ENCODE measurements around the gene RPS18. TPM values are rescaled to one million over a fixed set of nuclear protein-coding genes. Genes with fewer than 3 reads are reported as not detected.

RPS18 gene
- total RNA-seq, 1 donor from 2014 or later = 2,061 TPM

DNA sequence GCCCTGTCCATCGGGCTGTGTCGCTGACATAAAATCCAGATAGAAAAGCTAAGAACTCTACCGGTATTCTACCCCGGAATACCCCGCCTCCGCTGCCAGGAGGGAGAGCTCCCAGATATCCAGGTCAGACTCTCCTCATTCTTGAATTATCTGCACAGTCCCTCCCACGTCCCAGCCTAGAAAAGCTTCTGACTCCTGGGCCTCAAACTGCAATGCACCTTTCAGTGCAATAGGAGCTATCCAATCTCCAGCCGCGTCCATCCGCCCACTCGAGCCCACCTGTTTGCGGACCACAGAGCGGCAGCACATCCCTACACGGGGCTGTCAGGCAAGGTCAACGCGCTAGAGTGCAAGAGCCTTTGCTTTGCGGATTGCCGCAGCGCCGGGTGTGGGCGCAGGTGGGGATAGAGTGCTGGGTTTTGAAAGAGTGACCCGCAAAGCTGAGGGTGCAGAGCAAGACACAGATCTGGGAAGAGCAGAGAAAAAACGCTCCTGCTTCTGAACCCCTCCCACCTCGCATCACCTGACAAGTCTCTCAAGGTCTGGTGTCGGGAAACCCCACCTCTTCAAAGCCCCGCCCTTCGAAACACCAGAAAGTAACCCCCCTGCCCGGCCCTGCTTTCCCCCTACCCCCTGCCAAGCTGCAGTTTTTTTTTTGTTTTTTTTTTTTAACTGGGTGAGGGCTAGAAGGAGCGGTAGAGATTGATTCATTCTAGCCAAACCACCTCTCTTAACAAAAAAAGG, 40.7 kb downstream of the RPS18 start:
- TF ChIP-seq, protein P1, sequence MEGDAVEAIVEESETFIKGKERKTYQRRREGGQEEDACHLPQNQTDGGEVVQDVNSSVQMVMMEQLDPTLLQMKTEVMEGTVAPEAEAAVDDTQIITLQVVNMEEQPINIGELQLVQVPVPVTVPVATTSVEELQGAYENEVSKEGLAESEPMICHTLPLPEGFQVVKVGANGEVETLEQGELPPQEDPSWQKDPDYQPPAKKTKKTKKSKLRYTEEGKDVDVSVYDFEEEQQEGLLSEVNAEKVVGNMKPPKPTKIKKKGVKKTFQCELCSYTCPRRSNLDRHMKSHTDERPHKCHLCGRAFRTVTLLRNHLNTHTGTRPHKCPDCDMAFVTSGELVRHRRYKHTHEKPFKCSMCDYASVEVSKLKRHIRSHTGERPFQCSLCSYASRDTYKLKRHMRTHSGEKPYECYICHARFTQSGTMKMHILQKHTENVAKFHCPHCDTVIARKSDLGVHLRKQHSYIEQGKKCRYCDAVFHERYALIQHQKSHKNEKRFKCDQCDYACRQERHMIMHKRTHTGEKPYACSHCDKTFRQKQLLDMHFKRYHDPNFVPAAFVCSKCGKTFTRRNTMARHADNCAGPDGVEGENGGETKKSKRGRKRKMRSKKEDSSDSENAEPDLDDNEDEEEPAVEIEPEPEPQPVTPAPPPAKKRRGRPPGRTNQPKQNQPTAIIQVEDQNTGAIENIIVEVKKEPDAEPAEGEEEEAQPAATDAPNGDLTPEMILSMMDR (IDR thresholded peaks at IDR 0.05; ENCODE audit: insufficient read depth, low read depth, low read length) = no peak
- no peak for TF ChIP-seq EZH2 (IDR thresholded peaks at IDR 0.05; ENCODE audit: insufficient read depth, low read length)
- peak overlapping the region; percentile 100 for H3K4me2 ChIP-seq (ENCODE audit: low read length)
- no peaks in the 10 kb centered on the region for H3K27me3 Mint-ChIP-seq (ENCODE audit: low read depth, unreplicated experiment)
- no peaks in the 10 kb centered on the region for H3K9me3 Mint-ChIP-seq (ENCODE audit: unreplicated experiment)
- H3K79me2 ChIP-seq (ENCODE audit: insufficient read depth, low read length) = peaks cover 58% of the 10 kb centered on the region
- FAIRE-seq = no peak
- peaks cover 6% of the 10 kb centered on the region for H3K36me3 Mint-ChIP-seq (ENCODE audit: low read depth, unreplicated experiment)
- no peaks in the 10 kb centered on the region for H3K27me3 ChIP-seq (ENCODE audit: insufficient read depth, low read length)
- H4K20me1 ChIP-seq (ENCODE audit: insufficient read depth, low read length) = peaks cover 24% of the 10 kb centered on the region
- peak overlapping the region; percentile 98 for H3K4me3 Mint-ChIP-seq (ENCODE audit: unreplicated experiment)
- H3K9ac ChIP-seq (ENCODE audit: low read length) = peak overlapping the region; percentile 89
- H2AFZ ChIP-seq (ENCODE audit: low read depth, low read length) = no peak overlapping the region
- H3K36me3 ChIP-seq (ENCODE audit: insufficient read depth, low read length) = no peaks in the 10 kb centered on the region
- H3K4me1 Mint-ChIP-seq (ENCODE audit: low read depth, unreplicated experiment) = peaks cover 14% of the 10 kb centered on the region
- H3K4me3 ChIP-seq (ENCODE audit: insufficient read depth, low read depth, low read length) = peak overlapping the region; percentile 84
- peak overlapping the region; percentile 82 for H3K27ac ChIP-seq (ENCODE audit: low read depth, low read length)
- no peaks in the 10 kb centered on the region for H3K9me3 ChIP-seq (ENCODE audit: insufficient read depth, low read depth, low read length)
- H3K27ac Mint-ChIP-seq (ENCODE audit: unreplicated experiment) = peak overlapping the region; percentile 98
- DNase-seq (ENCODE audit: low read depth) = peak; percentile 65
- H3K4me1 ChIP-seq (ENCODE audit: insufficient read depth, low read length) = peaks cover 27% of the 10 kb centered on the region

DNA sequence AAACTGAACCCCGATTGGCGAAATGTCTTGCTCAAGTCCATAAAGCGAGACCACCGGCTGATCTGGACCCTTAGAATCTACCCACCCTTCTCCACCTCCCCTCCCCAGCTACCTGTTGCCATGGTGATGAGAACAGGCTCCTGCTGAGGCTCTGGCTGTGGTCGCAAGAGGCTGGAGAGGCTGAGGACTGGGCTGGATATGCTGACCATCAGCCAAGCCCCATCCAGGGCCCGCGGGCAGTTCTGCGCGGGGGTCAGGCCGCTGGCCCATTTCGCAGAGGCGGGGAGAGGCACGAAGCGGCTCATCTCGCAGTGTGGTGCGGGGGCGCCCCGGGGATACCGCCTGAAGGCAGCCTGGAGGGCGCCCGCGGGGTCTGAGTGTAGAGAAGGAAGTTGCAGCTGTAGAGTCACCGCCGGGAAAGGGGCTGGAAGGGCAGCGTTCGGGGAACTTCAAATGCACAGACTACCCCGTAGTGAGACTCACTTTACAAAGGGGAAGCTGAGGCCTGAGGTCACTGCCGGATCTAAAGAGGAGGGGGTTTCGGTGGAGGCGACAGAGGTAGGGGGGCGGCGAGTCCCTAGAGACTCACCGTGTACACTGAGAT, 41.3 kb downstream of the RPS18 start:
- DNase-seq (ENCODE audit: low read depth) (no peak), FAIRE-seq (no peak)
- Mint-ChIP-seq H3K4me1 (ENCODE audit: low read depth, unreplicated experiment) (peaks cover 14% of the 10 kb centered on the region), H3K9me3 (ENCODE audit: unreplicated experiment) (no peaks in the 10 kb centered on the region), H3K4me3 (ENCODE audit: unreplicated experiment) (peak overlapping the region; percentile 98), H3K27ac (ENCODE audit: unreplicated experiment) (peak overlapping the region; percentile 98), H3K36me3 (ENCODE audit: low read depth, unreplicated experiment) (peaks cover 6% of the 10 kb centered on the region), H3K27me3 (ENCODE audit: low read depth, unreplicated experiment) (no peaks in the 10 kb centered on the region)
- Histone ChIP-seq H3K27ac (ENCODE audit: low read depth, low read length) (peak overlapping the region; percentile 82), H3K4me1 (ENCODE audit: insufficient read depth, low read length) (peaks cover 29% of the 10 kb centered on the region), H3K27me3 (ENCODE audit: insufficient read depth, low read length) (no peaks in the 10 kb centered on the region), H3K36me3 (ENCODE audit: insufficient read depth, low read length) (no peaks in the 10 kb centered on the region), H3K9ac (ENCODE audit: low read length) (peak overlapping the region; percentile 89), H3K9me3 (ENCODE audit: insufficient read depth, low read depth, low read length) (no peaks in the 10 kb centered on the region), H3K4me2 (ENCODE audit: low read length) (peak overlapping the region; percentile 100), H4K20me1 (ENCODE audit: insufficient read depth, low read length) (peaks cover 24% of the 10 kb centered on the region), H2AFZ (ENCODE audit: low read depth, low read length) (peak overlapping the region; percentile 78), H3K79me2 (ENCODE audit: insufficient read depth, low read length) (peaks cover 55% of the 10 kb centered on the region), H3K4me3 (ENCODE audit: insufficient read depth, low read depth, low read length) (peak overlapping the region; percentile 84)
- TF ChIP-seq, protein P1 (IDR thresholded peaks at IDR 0.05; ENCODE audit: insufficient read depth, low read depth, low read length) = no peak
- no peak for TF ChIP-seq EZH2 (IDR thresholded peaks at IDR 0.05; ENCODE audit: insufficient read depth, low read length)
